Mucosa of descending colon (tissue), 3 donors: ENCODE results near the gene TBL3. TPM values are rescaled to one million over a fixed set of nuclear protein-coding genes. Genes with fewer than 3 reads are reported as not detected.

Experiments used
- ATAC-seq: fragments of 200-7000 bp; cut with Tn5 transposase; one replicate; pipeline ENCODE4 v1.9.1; 2020; ENCODE audit warnings: mild to moderate bottlenecking, moderate library complexity
- DNase-seq, 3 donors: peaks; one replicate each; pipeline ENCODE4 v3.0.0-alpha.2; 2020
- H3K36me3 ChIP-seq: fragments of 200-600 bp; one replicate; pipeline ENCODE4 v1.8.0; 2021; ENCODE audit warnings: low read depth, mild to moderate bottlenecking
- H3K4me1 ChIP-seq: fragments of 200-600 bp; one replicate; pipeline ENCODE4 v1.8.0; 2021; ENCODE audit warnings: low read depth, mild to moderate bottlenecking
- H3K4me3 ChIP-seq: fragments of 200-600 bp; one replicate; pipeline ENCODE4 v1.8.0; 2021; ENCODE audit warnings: mild to moderate bottlenecking
- H3K9me3 ChIP-seq: fragments of 200-600 bp; one replicate; pipeline ENCODE4 v1.8.0; 2021; ENCODE audit warnings: mild to moderate bottlenecking
- intact Hi-C, 2 donors: fragments of 100-400 bp; cut with DNase I in 1 of 2; cut with micrococcal nuclease in 1 of 2; formaldehyde crosslinking; loops; one replicate each; pipeline versions ENCODE4 v1.11.0 to v1.11.1; 2022; cut with DNase I, micrococcal nuclease
- total RNA-seq, 3 donors: library from RNA; stranded (reverse); fragmentation: NEBNext Ultra II Directional in 2 of 3; extraction: Animal tissue kit (Norgen Biotek cat#: 25700) in 2 of 3; gene quantifications; one replicate each; pipeline versions ENCODE4 v1.2.1 to v1.2.4, GENCODE V29; 2021 to 2023
- TF ChIP-seq, protein P1 (sequence below): fragments of 200-600 bp; IDR thresholded peaks from one replicate; pipeline ENCODE4 v1.8.0; 2022; ENCODE audit warnings: antibody characterized with exemption, mild to moderate bottlenecking
- donor health status: DM: no; HTN: no; CAD: no; lungs with moderate emphysema.
- donor health status: DM: no; HTN: no; CAD: no.
- donor health status: DM: no; HTN: yes; CAD: no.

The TBL3 gene
- total RNA-seq, 3 donors from 2014 or later: 21.6 to 25.5 (median 24.0) TPM

DNA sequence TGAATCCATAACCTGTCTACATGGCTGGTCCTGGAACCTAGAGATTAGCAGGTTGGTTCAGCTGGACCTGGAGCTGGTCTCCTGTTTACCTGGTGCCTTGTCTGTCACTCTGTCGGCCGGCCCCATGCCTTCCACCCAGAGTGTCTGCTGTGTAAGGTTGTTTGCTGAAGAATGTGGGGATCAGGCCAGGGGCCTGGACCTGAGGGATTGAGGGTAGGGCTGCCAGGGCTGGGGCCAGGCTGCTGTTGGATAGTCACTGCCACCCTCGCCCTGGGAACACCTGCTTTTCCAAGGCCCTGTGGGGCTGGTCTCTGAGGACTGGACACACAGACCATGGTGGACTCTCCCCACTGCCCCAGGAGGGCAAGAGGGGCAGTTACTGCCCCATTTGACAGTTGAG, 56.3 kb downstream of the TBL3 start:
- intact Hi-C loops: loop anchor here (10.0 kb wide), 2 partner anchors 117 to 127 kb away; partner anchors contain the start of genes RAB26 (in 1 of the 2) and TRAF7 (in 1 of the 2)
- ATAC-seq (no peak), DNase-seq (no peak)
- Histone ChIP-seq H3K9me3 (no peaks in the 10 kb centered on the region), H3K36me3 (no peaks in the 10 kb centered on the region), H3K4me3 (no peak overlapping the region), H3K4me1 (peaks cover 15% of the 10 kb centered on the region)
- TF ChIP-seq, protein P1, sequence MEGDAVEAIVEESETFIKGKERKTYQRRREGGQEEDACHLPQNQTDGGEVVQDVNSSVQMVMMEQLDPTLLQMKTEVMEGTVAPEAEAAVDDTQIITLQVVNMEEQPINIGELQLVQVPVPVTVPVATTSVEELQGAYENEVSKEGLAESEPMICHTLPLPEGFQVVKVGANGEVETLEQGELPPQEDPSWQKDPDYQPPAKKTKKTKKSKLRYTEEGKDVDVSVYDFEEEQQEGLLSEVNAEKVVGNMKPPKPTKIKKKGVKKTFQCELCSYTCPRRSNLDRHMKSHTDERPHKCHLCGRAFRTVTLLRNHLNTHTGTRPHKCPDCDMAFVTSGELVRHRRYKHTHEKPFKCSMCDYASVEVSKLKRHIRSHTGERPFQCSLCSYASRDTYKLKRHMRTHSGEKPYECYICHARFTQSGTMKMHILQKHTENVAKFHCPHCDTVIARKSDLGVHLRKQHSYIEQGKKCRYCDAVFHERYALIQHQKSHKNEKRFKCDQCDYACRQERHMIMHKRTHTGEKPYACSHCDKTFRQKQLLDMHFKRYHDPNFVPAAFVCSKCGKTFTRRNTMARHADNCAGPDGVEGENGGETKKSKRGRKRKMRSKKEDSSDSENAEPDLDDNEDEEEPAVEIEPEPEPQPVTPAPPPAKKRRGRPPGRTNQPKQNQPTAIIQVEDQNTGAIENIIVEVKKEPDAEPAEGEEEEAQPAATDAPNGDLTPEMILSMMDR: no peak

DNA sequence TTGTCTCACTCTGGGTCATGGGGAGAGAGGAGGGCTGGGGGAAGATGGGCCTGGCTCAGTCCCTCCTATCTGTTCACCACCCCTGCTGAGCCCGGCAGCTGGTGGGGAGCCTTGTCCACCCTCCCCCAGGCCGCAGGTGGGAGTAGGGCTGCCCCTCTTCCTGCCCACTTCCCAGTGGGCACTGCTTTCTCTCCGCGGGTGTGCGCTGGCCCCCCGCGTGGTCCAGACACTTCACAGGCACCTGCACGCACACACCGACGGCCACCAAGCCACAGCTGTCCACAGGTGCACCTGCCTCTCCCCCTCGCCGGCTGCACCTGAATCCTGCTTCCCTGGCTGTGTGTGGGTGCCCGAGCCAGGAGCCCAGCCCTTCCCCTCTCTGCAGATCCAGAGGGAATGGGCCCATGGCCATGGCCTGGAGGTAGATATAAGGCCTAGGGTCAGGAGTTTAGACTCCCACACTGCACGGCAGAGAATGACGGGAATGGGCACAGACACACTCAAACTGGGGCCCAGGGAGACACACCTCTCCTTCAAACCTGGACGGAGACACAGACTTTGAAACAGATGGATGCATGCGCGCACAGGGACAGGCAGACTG, 56.9 kb downstream of the TBL3 start:
- Histone ChIP-seq H3K9me3 (no peaks in the 10 kb centered on the region), H3K4me1 (peaks cover 11% of the 10 kb centered on the region), H3K36me3 (no peaks in the 10 kb centered on the region), H3K4me3 (no peak overlapping the region)
- TF ChIP-seq, protein P1: no peak
- DNase-seq: no peak
- intact Hi-C loops: loop anchor here (10.0 kb wide), 2 partner anchors 116 to 126 kb away; partner anchors contain the start of genes RAB26 (in 1 of the 2) and TRAF7 (in 1 of the 2)
- no peak for ATAC-seq

DNA sequence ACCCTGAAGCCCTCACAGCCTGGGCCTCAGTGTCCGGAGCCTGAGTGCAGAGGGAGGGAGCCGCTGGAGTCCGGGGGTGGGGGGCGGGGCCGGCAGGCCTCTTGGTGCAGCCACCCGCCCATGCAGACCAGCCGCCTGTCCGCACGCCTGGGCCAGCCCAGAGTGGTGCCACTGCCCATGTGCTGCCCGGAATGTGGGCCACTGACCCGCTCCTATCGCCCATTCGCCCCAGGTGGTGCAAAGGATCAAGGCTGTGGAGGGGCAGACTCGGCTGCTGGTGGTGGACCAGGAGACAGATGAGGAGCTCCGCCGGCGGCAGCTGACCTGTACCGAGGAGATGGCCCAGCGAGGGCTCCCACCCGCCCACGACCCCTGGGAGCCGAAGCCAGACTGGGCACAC, 57.5 kb downstream of the TBL3 start:
- no peaks in the 10 kb centered on the region for H3K9me3 ChIP-seq
- no peak overlapping the region for H3K4me3 ChIP-seq
- intact Hi-C loops: loop anchor here (10.0 kb wide), 2 partner anchors 115 to 125 kb away; partner anchors contain the start of genes RAB26 (in 1 of the 2) and TRAF7 (in 1 of the 2)
- ATAC-seq: no peak
- TF ChIP-seq, protein P1: no peak
- H3K36me3 ChIP-seq: no peaks in the 10 kb centered on the region
- peaks cover 10% of the 10 kb centered on the region for H3K4me1 ChIP-seq
- no peak for DNase-seq

DNA sequence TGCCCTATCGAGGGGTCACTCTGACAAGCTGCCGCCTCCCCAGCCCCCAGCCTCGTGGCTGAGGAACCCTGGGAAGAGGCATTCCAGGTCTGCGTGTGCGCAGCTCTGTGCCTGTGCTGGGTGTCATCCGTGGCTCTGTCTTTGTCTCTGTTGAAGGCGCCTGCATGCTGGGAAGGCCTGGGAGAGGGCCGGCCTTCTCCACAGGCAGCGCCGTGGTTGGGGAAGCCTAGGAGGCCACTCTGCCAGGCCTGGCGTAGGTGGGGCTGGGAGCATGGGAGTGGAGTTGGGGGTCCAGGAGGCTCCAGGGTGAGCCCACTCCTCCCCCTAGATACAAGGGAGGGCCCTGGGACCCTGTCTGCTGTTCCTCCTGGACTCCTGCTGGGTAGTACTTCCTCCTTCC, 58.2 kb downstream of the TBL3 start:
- DNase-seq (no peak), ATAC-seq (no peak)
- Histone ChIP-seq H3K36me3 (no peaks in the 10 kb centered on the region), H3K4me3 (no peak overlapping the region), H3K4me1 (peaks cover 10% of the 10 kb centered on the region), H3K9me3 (no peaks in the 10 kb centered on the region)
- intact Hi-C loops: no loop called here
- TF ChIP-seq, protein P1: no peak

DNA sequence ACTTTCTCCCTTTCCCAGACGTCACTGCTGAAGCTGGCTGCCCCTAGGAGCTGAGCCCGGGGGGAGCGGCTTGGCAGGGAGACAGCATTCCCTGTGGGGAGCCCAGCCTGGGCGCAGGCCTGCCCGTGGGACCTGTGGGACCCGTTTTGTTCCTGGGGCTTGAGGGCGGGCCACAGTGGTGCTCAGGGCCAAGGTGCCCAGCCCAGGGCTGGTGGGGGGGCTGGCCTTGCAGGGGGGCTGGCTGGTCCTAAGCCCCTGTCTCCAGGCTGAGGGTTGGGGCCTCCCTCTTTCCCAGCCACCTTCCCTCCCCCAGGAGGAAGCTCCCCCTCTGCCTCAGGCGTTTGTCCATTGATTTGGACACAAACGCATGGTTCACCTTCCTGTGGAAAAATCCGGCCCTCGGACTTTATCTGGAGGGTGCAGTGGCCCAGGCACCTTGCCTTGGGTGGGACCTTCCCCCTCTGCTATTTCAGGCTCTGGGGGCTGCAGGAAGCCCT, 59.3 kb downstream of the TBL3 start:
- Histone ChIP-seq H3K4me1 (peaks cover 16% of the 10 kb centered on the region), H3K36me3 (no peaks in the 10 kb centered on the region), H3K4me3 (no peak overlapping the region), H3K9me3 (no peaks in the 10 kb centered on the region)
- TF ChIP-seq, protein P1: no peak
- no peak for ATAC-seq
- intact Hi-C loops: no loop called here
- DNase-seq: no peak

Other genes with a start within 250 kb of the TBL3 start
- 10 to 100 TPM; 49.1 to 66.0 (median 56.0) TPM for gene NME3, start 200.5 kb upstream of the TBL3 start, total RNA-seq
- 10 to 100 TPM; 18.4 to 43.1 (median 24.7) TPM for gene EME2, start 199.2 kb upstream of the TBL3 start, total RNA-seq
- 100 to 1,000 TPM in 1 of 3 donors, 10 to 100 TPM in 2; 89.1 to 107 (median 91.0) TPM for gene MRPS34, start 198.9 kb upstream of the TBL3 start, total RNA-seq
- 10 to 100 TPM; 39.7 to 56.5 (median 52.2) TPM for gene SPSB3, start 189.5 kb upstream of the TBL3 start, total RNA-seq
- 10 to 100 TPM; 32.1 to 43.1 (median 39.3) TPM for gene NUBP2, start 189.1 kb upstream of the TBL3 start, total RNA-seq
- 1 to 10 TPM in 2 of 3 donors, under 1 TPM in 1; 0.51 to 1.9 (median 1.8) TPM for gene IGFALS, start 178.3 kb upstream of the TBL3 start, total RNA-seq
- gene HAGH, start 145.2 kb upstream of the TBL3 start, total RNA-seq: 10 to 100 TPM; 63.4 to 94.8 (median 68.0) TPM
- gene FAHD1, start 144.8 kb upstream of the TBL3 start, total RNA-seq: 10 to 100 TPM; 31.4 to 59.6 (median 54.6) TPM
- not detected for gene MEIOB, start 99.9 kb upstream of the TBL3 start, total RNA-seq
- gene HS3ST6, start 53.6 kb upstream of the TBL3 start, total RNA-seq: 1 to 10 TPM; 2.5 to 3.1 (median 2.6) TPM
- 10 to 100 TPM; 34.8 to 46.3 (median 40.5) TPM for gene MSRB1, start 28.9 kb upstream of the TBL3 start, total RNA-seq
- not detected for gene RPL3L, start 17.4 kb upstream of the TBL3 start, total RNA-seq
- gene NDUFB10, start 12.5 kb upstream of the TBL3 start, total RNA-seq: 100 to 1,000 TPM; 204 to 212 (median 210) TPM
- gene RPS2, start 7.2 kb upstream of the TBL3 start, total RNA-seq: 1,000 to 10,000 TPM; 1,284 to 2,138 (median 1,849) TPM
- gene RNF151, start 5.2 kb upstream of the TBL3 start, total RNA-seq: not detected
- 10 to 100 TPM; 12.2 to 39.9 (median 27.1) TPM for gene NOXO1, start 9.4 kb downstream of the TBL3 start, total RNA-seq
- 10 to 100 TPM; 42.1 to 75.5 (median 68.8) TPM for gene GFER, start 12.1 kb downstream of the TBL3 start, total RNA-seq
- gene SYNGR3, start 17.9 kb downstream of the TBL3 start, total RNA-seq: 1 to 10 TPM; 1.3 to 7.9 (median 1.5) TPM
- gene ZNF598, start 37.8 kb downstream of the TBL3 start, total RNA-seq: 10 to 100 TPM; 41.9 to 45.4 (median 42.4) TPM
- 1 to 10 TPM in 1 of 3 donors, under 1 TPM in 2; 0.32 to 2.1 (median 0.60) TPM for gene NPW, start 47.7 kb downstream of the TBL3 start, total RNA-seq
- 10 to 100 TPM; 54.5 to 65.4 (median 60.0) TPM for gene NHERF2, start 54.8 kb downstream of the TBL3 start, total RNA-seq
- 10 to 100 TPM; 23.5 to 28.2 (median 24.5) TPM for gene NTHL1, start 75.8 kb downstream of the TBL3 start, total RNA-seq
- 100 to 1,000 TPM; 140 to 161 (median 150) TPM for gene TSC2, start 75.9 kb downstream of the TBL3 start, total RNA-seq
- 100 to 1,000 TPM in 1 of 3 donors, 10 to 100 TPM in 2; 63.9 to 233 (median 80.8) TPM for gene PKD1, start 163.8 kb downstream of the TBL3 start, total RNA-seq
- gene RAB26, start 176.6 kb downstream of the TBL3 start, total RNA-seq: 10 to 100 TPM in 2 of 3 donors, 1 to 10 TPM in 1; 3.8 to 28.3 (median 15.7) TPM
- gene TRAF7, start 183.7 kb downstream of the TBL3 start, total RNA-seq: 100 to 1,000 TPM in 1 of 3 donors, 10 to 100 TPM in 2; 91.5 to 104 (median 94.0) TPM
- 1 to 10 TPM in 2 of 3 donors, under 1 TPM in 1; 0.06 to 1.5 (median 1.0) TPM for gene CASKIN1, start 224.6 kb downstream of the TBL3 start, total RNA-seq
- 10 to 100 TPM; 25.5 to 30.9 (median 29.8) TPM for gene MLST8, start 233.4 kb downstream of the TBL3 start, total RNA-seq
- 10 to 100 TPM in 2 of 3 donors, 1 to 10 TPM in 1; 8.4 to 12.3 (median 12.1) TPM for gene BRICD5, start 238.8 kb downstream of the TBL3 start, total RNA-seq
- gene PGP, start 242.8 kb downstream of the TBL3 start, total RNA-seq: 10 to 100 TPM; 15.5 to 19.7 (median 17.6) TPM